ENCODE data around the gene ASB3. TPM values are rescaled to one million over a fixed set of nuclear protein-coding genes. Genes with fewer than 3 reads are reported as not detected.

The ASB3 gene
- total and polyA plus RNA-seq, 4 donors, result 2.7 to 13.6 (median 8.7) TPM

GRCh38 chr2:53620981-53621380 lies 165.8 kb downstream of the ASB3 start:
- no peak overlapping the region for H3K27ac ChIP-seq (ENCODE audit: low read depth in 1 of 2, low read length in 2 of 2)
- WGBS, result 75% methylated on average over 2 of the region's 2 CpGs
- H3K4me3 ChIP-seq (ENCODE audit: low read depth in 1 of 3, low read length in 3 of 3), result no peak overlapping the region
- no peaks in the 10 kb centered on the region for H3K4me1 ChIP-seq (ENCODE audit: control insufficient read depth in 4 of 4, insufficient read depth in 4 of 4, low read length in 3 of 4)
- H3K9ac ChIP-seq (ENCODE audit: low read depth in 1 of 2, low read length in 2 of 2), result no peak overlapping the region
- H3K9me3 ChIP-seq (ENCODE audit: control insufficient read depth in 4 of 4, low read length in 3 of 4), result peaks cover 0 to 3% (median 0%) of the 10 kb centered on the region in 4 donors
- TF ChIP-seq HNF4A (conservative IDR thresholded peaks at IDR 0.05) (no peak), HNF4G (IDR thresholded peaks at IDR 0.05) (no peak), CTCF (IDR thresholded peaks at IDR 0.05; ENCODE audit: low read depth, low read length, missing input control) (no peak), ZBTB33 (IDR thresholded peaks at IDR 0.05) (no peak), MAX (IDR thresholded peaks at IDR 0.05) (no peak)
- TF ChIP-seq, protein P1, sequence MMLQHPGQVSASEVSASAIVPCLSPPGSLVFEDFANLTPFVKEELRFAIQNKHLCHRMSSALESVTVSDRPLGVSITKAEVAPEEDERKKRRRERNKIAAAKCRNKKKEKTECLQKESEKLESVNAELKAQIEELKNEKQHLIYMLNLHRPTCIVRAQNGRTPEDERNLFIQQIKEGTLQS (IDR thresholded peaks at IDR 0.05), result no peak
- H3K36me3 ChIP-seq (ENCODE audit: control insufficient read depth in 4 of 4, insufficient read depth in 3 of 4, low read depth in 1 of 4, low read length in 3 of 4), result no peaks in the 10 kb centered on the region
- DNase-seq (ENCODE audit: low spot score), result no peak
- H3K27me3 ChIP-seq (ENCODE audit: control insufficient read depth in 4 of 4, insufficient read depth in 4 of 4, low read length in 3 of 4), result no peaks in the 10 kb centered on the region

Other genes starting within 250 kb of the ASB3 start
- 1 to 10 TPM; 2.6 to 7.0 TPM for gene CHAC2, start 19.1 kb downstream of the ASB3 start, total RNA-seq
- 1 to 10 TPM; 3.1 to 5.6 TPM for gene CHAC2, start 19.1 kb downstream of the ASB3 start, polyA plus RNA-seq
- 10 to 100 TPM; 28.8 to 30.1 TPM for gene ERLEC1, start 91 bp upstream of the ASB3 start, total RNA-seq
- gene ERLEC1, start 91 bp upstream of the ASB3 start, polyA plus RNA-seq, result 10 to 100 TPM; 30.6 to 32.0 TPM
- 1 to 10 TPM; 2.5 to 5.4 TPM for gene GPR75, start 73.0 kb upstream of the ASB3 start, total RNA-seq
- gene GPR75, start 73.0 kb upstream of the ASB3 start, polyA plus RNA-seq, result under 1 TPM; 0.21 to 0.35 TPM
- gene PSME4, start 184.0 kb upstream of the ASB3 start, total RNA-seq, result 10 to 100 TPM; 40.2 to 52.8 TPM
- 10 to 100 TPM; 15.4 to 16.7 TPM for gene PSME4, start 184.0 kb upstream of the ASB3 start, polyA plus RNA-seq